ENCODE data around the gene CLEC7A.

Gene CLEC7A

GRCh38 chr12:10140001-10140400 lies 10.0 kb upstream of the CLEC7A start:
- Histone ChIP-seq H3K36me3 (ENCODE audit: control insufficient read depth, insufficient read depth, low read length) (no peaks in the 10 kb centered on the region), H3K27me3 (ENCODE audit: control insufficient read depth, insufficient read depth, low read length) (no peaks in the 10 kb centered on the region), H3K4me3 (ENCODE audit: low read length) (no peak overlapping the region), H3K4me1 (ENCODE audit: control insufficient read depth, insufficient read depth, low read length) (no peaks in the 10 kb centered on the region), H3K9me3 (ENCODE audit: control insufficient read depth, insufficient read depth, low read length) (no peaks in the 10 kb centered on the region), H3K27ac (ENCODE audit: low read length) (no peak overlapping the region)
- no CpG with 5 or more reads among the region's 2 CpGs for WGBS (ENCODE audit: insufficient coverage, insufficient read length)
- no peak for DNase-seq (ENCODE audit: low read depth, low spot score)

DNA sequence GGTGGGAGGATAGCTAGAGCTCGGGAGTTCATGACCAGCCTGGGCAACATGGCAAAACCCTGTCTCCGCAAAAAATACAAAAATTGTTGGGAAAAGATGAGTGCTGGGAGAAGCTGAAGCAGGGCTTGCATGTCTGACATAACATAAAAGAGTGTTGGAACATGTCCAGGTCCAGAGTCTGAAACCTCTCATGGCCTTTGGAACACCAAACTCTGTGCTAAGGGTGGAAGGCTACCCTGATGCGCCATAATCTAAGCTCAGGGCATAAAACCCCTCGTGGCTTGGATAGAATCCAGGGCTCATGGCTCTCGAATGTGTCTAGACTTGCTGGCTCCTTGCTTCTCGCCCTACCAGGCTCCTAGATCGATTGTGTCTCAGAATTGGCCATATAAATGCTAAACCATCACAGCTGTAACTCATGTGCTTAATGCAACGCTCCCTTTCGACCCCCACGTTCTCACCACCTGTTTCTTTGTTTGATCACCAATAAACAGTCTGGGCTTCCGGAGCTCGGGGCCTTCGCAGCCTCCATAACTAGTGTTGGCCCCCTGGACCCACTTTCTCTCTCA lies 6.7 kb upstream of the CLEC7A start:
- Histone ChIP-seq H3K4me3 (ENCODE audit: low read length) (no peak overlapping the region), H3K27ac (ENCODE audit: low read length) (no peak overlapping the region), H3K27me3 (ENCODE audit: control insufficient read depth, insufficient read depth, low read length) (no peaks in the 10 kb centered on the region), H3K9me3 (ENCODE audit: control insufficient read depth, insufficient read depth, low read length) (no peaks in the 10 kb centered on the region), H3K36me3 (ENCODE audit: control insufficient read depth, insufficient read depth, low read length) (no peaks in the 10 kb centered on the region), H3K4me1 (ENCODE audit: control insufficient read depth, insufficient read depth, low read length) (0 out of 2 replicates have a peak, but pooled peaks cover 1% of the 10 kb centered on the region)
- no peak for DNase-seq (ENCODE audit: low read depth, low spot score)
- WGBS (ENCODE audit: insufficient coverage, insufficient read length) = no CpG with 5 or more reads among the region's 13 CpGs

DNA sequence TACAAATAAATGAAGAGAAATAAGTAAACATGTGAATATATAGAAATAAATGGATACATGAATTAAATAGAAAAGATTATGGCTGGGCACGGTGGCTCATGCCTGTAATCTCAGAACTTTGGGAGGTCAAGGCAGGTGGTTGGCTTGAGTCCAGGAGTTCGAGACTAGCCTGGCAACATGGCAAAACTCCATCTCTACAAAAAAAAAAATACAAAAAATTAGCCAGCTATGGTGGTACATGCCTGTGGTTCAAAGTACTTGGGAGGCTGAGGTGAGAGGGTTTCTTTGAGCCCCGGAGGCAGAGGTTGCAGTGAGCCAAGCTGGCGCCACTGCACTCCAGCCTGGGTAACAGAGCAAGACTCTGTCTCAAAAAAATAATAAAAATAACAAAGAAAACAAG lies 5.1 kb upstream of the CLEC7A start:
- H3K27ac ChIP-seq (ENCODE audit: low read length) = no peak overlapping the region
- no peak overlapping the region for H3K4me3 ChIP-seq (ENCODE audit: low read length)
- DNase-seq (ENCODE audit: low read depth, low spot score) = no peak
- peaks cover 1% of the 10 kb centered on the region; the same call in 1 of the 2 replicates for H3K4me1 ChIP-seq (ENCODE audit: control insufficient read depth, insufficient read depth, low read length)
- H3K27me3 ChIP-seq (ENCODE audit: control insufficient read depth, insufficient read depth, low read length) = no peaks in the 10 kb centered on the region
- no CpG with 5 or more reads among the region's 4 CpGs for WGBS (ENCODE audit: insufficient coverage, insufficient read length)
- H3K9me3 ChIP-seq (ENCODE audit: control insufficient read depth, insufficient read depth, low read length) = no peaks in the 10 kb centered on the region
- no peaks in the 10 kb centered on the region for H3K36me3 ChIP-seq (ENCODE audit: control insufficient read depth, insufficient read depth, low read length)

DNA sequence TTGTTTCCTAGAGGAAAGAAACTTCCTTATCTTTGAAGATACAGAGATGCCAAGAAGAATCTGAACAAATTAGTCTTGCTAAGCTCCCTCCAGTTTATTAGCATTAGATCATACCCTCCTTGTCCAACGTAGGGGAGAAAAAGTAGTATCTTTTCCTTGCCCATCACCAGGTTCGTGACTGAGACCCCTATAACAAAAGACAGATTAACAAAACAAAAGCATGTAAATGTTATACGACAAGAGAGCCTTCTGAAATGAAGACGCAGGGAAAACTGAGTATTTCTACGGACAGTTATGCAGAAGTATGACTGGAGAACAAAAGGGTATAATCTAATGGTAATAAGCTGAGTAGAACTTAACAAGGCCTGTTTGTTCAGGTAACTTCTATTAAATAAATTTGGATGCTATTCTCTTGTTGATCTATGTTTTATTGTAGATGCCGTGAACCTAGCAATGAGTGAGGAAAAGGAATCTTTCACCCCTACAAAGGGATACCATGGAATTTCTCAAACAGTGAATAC lies 2.9 kb upstream of the CLEC7A start:
- no peak overlapping the region for H3K4me3 ChIP-seq (ENCODE audit: low read length)
- peaks cover 1% of the 10 kb centered on the region; the same call in 1 of the 2 replicates for H3K4me1 ChIP-seq (ENCODE audit: control insufficient read depth, insufficient read depth, low read length)
- H3K27ac ChIP-seq (ENCODE audit: low read length) = no peak overlapping the region
- no CpG with 5 or more reads among the region's 6 CpGs for WGBS (ENCODE audit: insufficient coverage, insufficient read length)
- no peak for DNase-seq (ENCODE audit: low read depth, low spot score)
- H3K27me3 ChIP-seq (ENCODE audit: control insufficient read depth, insufficient read depth, low read length) = no peaks in the 10 kb centered on the region
- no peaks in the 10 kb centered on the region for H3K36me3 ChIP-seq (ENCODE audit: control insufficient read depth, insufficient read depth, low read length)
- H3K9me3 ChIP-seq (ENCODE audit: control insufficient read depth, insufficient read depth, low read length) = no peaks in the 10 kb centered on the region

DNA sequence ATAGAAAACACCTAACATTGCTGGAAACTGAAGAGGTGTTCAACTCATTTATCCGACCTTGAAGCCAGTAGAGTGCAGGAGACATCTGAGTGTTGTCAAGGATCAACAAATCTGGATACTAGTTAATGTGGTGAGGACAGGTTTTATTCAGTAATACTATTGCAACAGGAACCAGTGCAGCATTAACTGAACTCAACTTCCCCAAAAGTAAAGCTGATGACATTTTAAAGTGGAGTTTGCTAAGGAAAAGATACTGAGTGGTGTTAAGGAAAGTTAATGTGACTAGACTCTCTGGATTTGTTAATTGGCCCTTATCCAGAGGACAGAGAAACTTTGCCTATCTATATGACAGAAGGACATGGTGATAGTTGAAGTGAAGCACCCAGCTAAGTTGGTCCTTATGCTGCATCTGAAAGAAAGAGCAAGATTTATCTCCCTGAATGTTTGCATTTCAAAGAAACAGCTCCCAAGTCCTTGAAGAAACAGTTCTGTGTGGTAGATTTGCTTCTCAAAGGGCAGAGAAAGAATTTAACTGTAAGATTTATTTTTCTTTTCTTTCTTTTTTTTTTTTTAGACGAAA lies 1.2 kb upstream of the CLEC7A start:
- WGBS (ENCODE audit: insufficient coverage, insufficient read length) = no CpG with 5 or more reads among the region's 2 CpGs
- DNase-seq (ENCODE audit: low read depth, low spot score) = no peak
- H3K27me3 ChIP-seq (ENCODE audit: control insufficient read depth, insufficient read depth, low read length) = no peaks in the 10 kb centered on the region
- no peak overlapping the region for H3K27ac ChIP-seq (ENCODE audit: low read length)
- H3K36me3 ChIP-seq (ENCODE audit: control insufficient read depth, insufficient read depth, low read length) = no peaks in the 10 kb centered on the region
- H3K4me1 ChIP-seq (ENCODE audit: control insufficient read depth, insufficient read depth, low read length) = peaks cover 1% of the 10 kb centered on the region; the same call in 1 of the 2 replicates
- H3K9me3 ChIP-seq (ENCODE audit: control insufficient read depth, insufficient read depth, low read length) = no peaks in the 10 kb centered on the region
- no peak overlapping the region for H3K4me3 ChIP-seq (ENCODE audit: low read length)

- DNase-seq (ENCODE audit: low read depth, low spot score) = no peak
- Histone ChIP-seq H3K4me1 (ENCODE audit: control insufficient read depth, insufficient read depth, low read length) (peaks cover 1% of the 10 kb centered on the region; the same call in 1 of the 2 replicates), H3K36me3 (ENCODE audit: control insufficient read depth, insufficient read depth, low read length) (no peaks in the 10 kb centered on the region), H3K4me3 (ENCODE audit: low read length) (no peak overlapping the region), H3K27me3 (ENCODE audit: control insufficient read depth, insufficient read depth, low read length) (no peaks in the 10 kb centered on the region), H3K9me3 (ENCODE audit: control insufficient read depth, insufficient read depth, low read length) (no peaks in the 10 kb centered on the region), H3K27ac (ENCODE audit: low read length) (no peak overlapping the region)
- WGBS (ENCODE audit: insufficient coverage, insufficient read length) = no CpG with 5 or more reads among the region's 5 CpGs
Measured at GRCh38 chr12:10128687-10129086, 1.3 kb downstream of the CLEC7A start.

DNA sequence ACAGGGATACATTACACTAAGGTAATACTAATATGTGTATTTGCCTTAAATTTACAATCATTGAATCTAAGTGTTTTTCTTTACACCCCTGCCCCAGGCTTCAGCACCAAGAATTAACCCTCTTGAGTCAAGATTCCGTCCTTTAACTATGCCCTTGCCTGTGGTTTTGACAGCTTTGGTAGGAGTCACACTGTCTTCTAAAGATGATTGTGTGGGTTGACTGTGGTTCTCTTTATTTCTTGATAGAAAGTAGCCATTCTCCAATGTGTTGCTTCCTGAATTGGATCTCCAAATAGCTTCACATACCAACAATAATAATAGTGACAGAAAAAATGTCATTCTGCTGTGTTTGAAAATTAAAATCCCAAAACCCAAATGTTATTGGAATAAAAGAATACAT lies 3.6 kb downstream of the CLEC7A start:
- H3K4me3 ChIP-seq (ENCODE audit: low read length) = no peak overlapping the region
- no peaks in the 10 kb centered on the region; the same call in 1 of the 2 replicates for H3K4me1 ChIP-seq (ENCODE audit: control insufficient read depth, insufficient read depth, low read length)
- no peaks in the 10 kb centered on the region for H3K9me3 ChIP-seq (ENCODE audit: control insufficient read depth, insufficient read depth, low read length)
- H3K27ac ChIP-seq (ENCODE audit: low read length) = no peak overlapping the region
- DNase-seq (ENCODE audit: low read depth, low spot score) = no peak
- H3K27me3 ChIP-seq (ENCODE audit: control insufficient read depth, insufficient read depth, low read length) = no peaks in the 10 kb centered on the region
- no CpG with 5 or more reads among the region's 1 CpG for WGBS (ENCODE audit: insufficient coverage, insufficient read length)
- H3K36me3 ChIP-seq (ENCODE audit: control insufficient read depth, insufficient read depth, low read length) = no peaks in the 10 kb centered on the region

DNA sequence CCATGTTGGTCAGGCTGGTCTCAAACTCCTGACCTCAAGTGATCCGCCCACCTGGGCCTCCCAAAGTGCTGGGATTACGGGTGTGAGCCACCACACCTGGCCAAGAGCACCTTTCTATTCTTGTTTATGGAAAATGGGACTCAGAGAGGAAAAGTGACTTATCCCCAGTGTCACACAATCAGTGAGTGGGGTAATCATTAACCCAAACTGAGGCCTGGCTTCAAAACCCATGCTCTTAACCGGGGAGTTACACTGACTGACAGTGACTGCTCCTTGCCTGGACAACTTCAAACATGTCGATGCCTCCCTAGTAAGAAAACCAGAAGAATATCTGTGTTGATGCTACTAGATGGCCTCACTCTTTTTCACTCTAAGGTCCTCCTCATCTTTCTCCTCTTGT lies 7.3 kb downstream of the CLEC7A start:
- Histone ChIP-seq H3K36me3 (ENCODE audit: control insufficient read depth, insufficient read depth, low read length) (no peaks in the 10 kb centered on the region), H3K27me3 (ENCODE audit: control insufficient read depth, insufficient read depth, low read length) (no peaks in the 10 kb centered on the region), H3K9me3 (ENCODE audit: control insufficient read depth, insufficient read depth, low read length) (no peaks in the 10 kb centered on the region), H3K27ac (ENCODE audit: low read length) (no peak overlapping the region), H3K4me1 (ENCODE audit: control insufficient read depth, insufficient read depth, low read length) (no peaks in the 10 kb centered on the region), H3K4me3 (ENCODE audit: low read length) (no peak overlapping the region)
- WGBS (ENCODE audit: insufficient coverage, insufficient read length) = no CpG with 5 or more reads among the region's 4 CpGs
- DNase-seq (ENCODE audit: low read depth, low spot score) = no peak

DNA sequence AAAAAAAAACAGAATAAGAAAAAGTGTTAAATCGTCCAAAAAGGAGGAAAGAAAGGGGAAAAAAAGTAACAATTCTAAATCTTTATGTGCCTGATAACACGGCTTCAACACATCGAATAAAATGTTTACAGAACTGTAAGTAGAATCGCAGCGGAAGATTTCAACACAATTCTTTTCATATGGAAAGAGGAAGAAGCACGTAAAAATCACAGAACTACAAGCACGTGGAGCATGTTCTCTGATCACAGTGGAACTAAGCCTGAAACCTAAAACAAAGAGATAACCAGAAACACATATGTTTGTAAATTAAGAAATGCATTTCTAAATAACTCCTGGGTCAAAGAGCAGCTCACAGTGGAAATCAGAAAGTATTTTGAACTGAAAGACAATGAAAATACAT lies 8.7 kb downstream of the CLEC7A start:
- Histone ChIP-seq H3K9me3 (ENCODE audit: control insufficient read depth, insufficient read depth, low read length) (no peaks in the 10 kb centered on the region), H3K27me3 (ENCODE audit: control insufficient read depth, insufficient read depth, low read length) (no peaks in the 10 kb centered on the region), H3K27ac (ENCODE audit: low read length) (no peak overlapping the region), H3K4me1 (ENCODE audit: control insufficient read depth, insufficient read depth, low read length) (no peaks in the 10 kb centered on the region), H3K36me3 (ENCODE audit: control insufficient read depth, insufficient read depth, low read length) (no peaks in the 10 kb centered on the region), H3K4me3 (ENCODE audit: low read length) (no peak overlapping the region)
- WGBS (ENCODE audit: insufficient coverage, insufficient read length) = no CpG with 5 or more reads among the region's 7 CpGs
- DNase-seq (ENCODE audit: low read depth, low spot score) = no peak

- DNase-seq (ENCODE audit: low read depth, low spot score) = no peak
- Histone ChIP-seq H3K36me3 (ENCODE audit: control insufficient read depth, insufficient read depth, low read length) (no peaks in the 10 kb centered on the region), H3K9me3 (ENCODE audit: control insufficient read depth, insufficient read depth, low read length) (no peaks in the 10 kb centered on the region), H3K4me3 (ENCODE audit: low read length) (no peak overlapping the region), H3K27ac (ENCODE audit: low read length) (no peak overlapping the region), H3K27me3 (ENCODE audit: control insufficient read depth, insufficient read depth, low read length) (no peaks in the 10 kb centered on the region), H3K4me1 (ENCODE audit: control insufficient read depth, insufficient read depth, low read length) (no peaks in the 10 kb centered on the region)
- WGBS (ENCODE audit: insufficient coverage, insufficient read length) = no CpG with 5 or more reads among the region's 3 CpGs
Measured at GRCh38 chr12:10119066-10119465, 10.9 kb downstream of the CLEC7A start.

- no peak for DNase-seq (ENCODE audit: low read depth, low spot score)
- Histone ChIP-seq H3K36me3 (ENCODE audit: control insufficient read depth, insufficient read depth, low read length) (no peaks in the 10 kb centered on the region), H3K9me3 (ENCODE audit: control insufficient read depth, insufficient read depth, low read length) (no peaks in the 10 kb centered on the region), H3K4me1 (ENCODE audit: control insufficient read depth, insufficient read depth, low read length) (no peaks in the 10 kb centered on the region), H3K4me3 (ENCODE audit: low read length) (no peak overlapping the region), H3K27ac (ENCODE audit: low read length) (no peak overlapping the region), H3K27me3 (ENCODE audit: control insufficient read depth, insufficient read depth, low read length) (no peaks in the 10 kb centered on the region)
- no CpG with 5 or more reads among the region's 7 CpGs for WGBS (ENCODE audit: insufficient coverage, insufficient read length)
Measured at GRCh38 chr12:10115890-10116289, 14.1 kb downstream of the CLEC7A start.
